HepG2 (cell line): ENCODE measurements around the gene SIVA1. TPM values are rescaled to one million over a fixed set of nuclear protein-coding genes. Genes with fewer than 3 reads are reported as not detected.

Experiments
- ATAC-seq: fragments of 200-7000 bp; cut with Tn5 transposase; 3 replicates; pipeline ENCODE4 v1.9.1; 2020; ENCODE audit warnings: mild to moderate bottlenecking, moderate library complexity
- BruUV-seq: library from RNA; stranded (reverse); fragments of 400-500 nt; replicated peaks from 2 replicates; lab custom pipeline; 2021; lab: Mats Ljungman, UMichigan
- CTCF ChIA-PET: fragments of 300-600 bp; formaldehyde crosslinking; extraction: SDS; loops from one replicate; lab custom pipeline; 2021; ENCODE audit warnings: low total read pairs, inconsistent platforms, low intra/inter-chr PET ratio; lab: Yijun Ruan, JAX
- POLR2A ChIA-PET: fragments of 350-600 bp; sonication (Branson Sonifier 250); formaldehyde crosslinking; loops from one replicate; lab custom pipeline; 2020; ENCODE audit warnings: antibody characterized with exemption, inconsistent platforms; lab: Yijun Ruan, JAX
- DNase-seq: peaks from one replicate; pipeline ENCODE4 v3.0.0-alpha.2; 2015; ENCODE audit warnings: low spot score
- FAIRE-seq: peaks from 3 replicates; lab custom pipeline; 2011; peaks lifted over from hg19 to GRCh38; lab: Jason Lieb, UNC
- H2AFZ ChIP-seq: one replicate; pipeline ENCODE4 v1.6.1; 2011; ENCODE audit warnings: low read length, inconsistent platforms
- H3K27ac ChIP-seq: fragments of 300-600 bp; 3 replicates; pipeline ENCODE4 v1.8.0; 2011; ENCODE audit warnings: mixed run types, mild to moderate bottlenecking, mixed read lengths, low read length, inconsistent platforms; ENCODE audit not compliant: insufficient read depth; ENCODE audit errors: extremely low read length
- H3K27me3 ChIP-seq, 2 experiments: fragments of 200-600 bp in 1 of 2; 2 replicates in 1 of 2; 3 replicates in 1 of 2; pipeline versions ENCODE4 v1.6.0 to v1.8.0; 2011; ENCODE audit warnings: low read length in 2 of 2, mild to moderate bottlenecking in 2 of 2, moderate library complexity in 2 of 2, inconsistent platforms in 1 of 2; ENCODE audit not compliant: insufficient read depth in 2 of 2, control insufficient read depth in 1 of 2
- H3K36me3 ChIP-seq, 2 experiments: fragments of 200-600 bp in 1 of 2; replicated peaks in 1 of 2; 2 replicates in 1 of 2; 3 replicates in 1 of 2; pipeline versions ENCODE4 v1.5.1 to v1.8.0; 2011; ENCODE audit warnings: low read length in 2 of 2, inconsistent platforms in 1 of 2; ENCODE audit not compliant: insufficient read depth in 2 of 2, control insufficient read depth in 1 of 2
- H3K4me1 ChIP-seq: 2 replicates; pipeline ENCODE4 v1.5.1; 2012; ENCODE audit warnings: low read length, inconsistent platforms; ENCODE audit not compliant: insufficient read depth
- H3K4me2 ChIP-seq: 2 replicates; pipeline ENCODE4 v1.6.0; 2011; ENCODE audit warnings: low read depth, low read length, inconsistent platforms
- H3K4me3 ChIP-seq, 3 experiments: fragments of 200-600 bp in 1 of 3; sonication (generic), shearing (Covaris generic) in 1 of 3; replicated peaks in 1 of 3; 2 replicates each; pipeline ENCODE4 v1.5.1; 2011 to 2016; ENCODE audit warnings: low read length in 3 of 3, inconsistent platforms in 2 of 3, low read depth in 2 of 3, mild to moderate bottlenecking in 2 of 3, control low read depth in 1 of 3, mixed read lengths in 1 of 3; ENCODE audit not compliant: insufficient read depth in 1 of 3
- H3K79me2 ChIP-seq: one replicate; pipeline ENCODE4 v1.6.1; 2011; ENCODE audit warnings: low read length, inconsistent platforms; ENCODE audit not compliant: insufficient read depth
- H3K9ac ChIP-seq: 2 replicates; pipeline ENCODE4 v1.6.0; 2011; ENCODE audit warnings: mild to moderate bottlenecking, low read depth, low read length, inconsistent platforms; ENCODE audit not compliant: insufficient read depth
- H3K9me3 ChIP-seq: 2 replicates; pipeline ENCODE4 v1.5.1; 2012; ENCODE audit warnings: mild to moderate bottlenecking, low read length
- H4K20me1 ChIP-seq: 2 replicates; pipeline ENCODE4 v1.6.0; 2011; ENCODE audit warnings: inconsistent platforms, mild to moderate bottlenecking, low read length, moderate library complexity; ENCODE audit not compliant: insufficient read depth
- AGO1 ChIP-seq: fragments of 200-400 bp; formaldehyde crosslinking; IDR thresholded peaks from 2 replicates; pipeline ENCODE4 v1.6.1; 2017; ENCODE audit warnings: mild to moderate bottlenecking, low read depth, low read length, moderate library complexity; ENCODE audit not compliant: poor library complexity, severe bottlenecking
- CHCHD3 ChIP-seq: sonication (generic); formaldehyde crosslinking; IDR thresholded peaks from 2 replicates; pipeline ENCODE4 v1.8.0; 2022; ENCODE audit warnings: mild to moderate bottlenecking, missing genetic modification reagents, moderate library complexity
- ETV6 ChIP-seq: sonication (generic); formaldehyde crosslinking; conservative IDR thresholded peaks from 2 replicates; pipeline ENCODE4 v1.4.0; 2020; ENCODE audit warnings: missing genetic modification reagents
- NFRKB ChIP-seq: fragments of 450-650 bp; IDR thresholded peaks from 2 replicates; pipeline ENCODE4 v1.6.1; 2017
- TOE1 ChIP-seq: sonication (generic); formaldehyde crosslinking; IDR thresholded peaks from 2 replicates; pipeline ENCODE4 v1.4.0; 2020; ENCODE audit warnings: mild to moderate bottlenecking, missing genetic modification reagents
- ZNF326 ChIP-seq: sonication (generic); formaldehyde crosslinking; IDR thresholded peaks from 2 replicates; pipeline ENCODE4 v1.4.0; 2020; ENCODE audit warnings: missing genetic modification reagents, borderline replicate concordance
- ZNF451 ChIP-seq: sonication (generic); formaldehyde crosslinking; IDR thresholded peaks from 2 replicates; pipeline ENCODE4 v1.5.0; 2020; ENCODE audit warnings: mild to moderate bottlenecking, missing genetic modification reagents
- ZSCAN20 ChIP-seq: sonication (generic); formaldehyde crosslinking; IDR thresholded peaks from 2 replicates; pipeline ENCODE4 v1.4.0; 2020; ENCODE audit warnings: missing genetic modification reagents, mild to moderate bottlenecking, borderline replicate concordance
- WGBS: methylation state at CpG from one replicate; pipeline ENCODE4 v1.1.6; 2017; ENCODE audit warnings: low lambda C conversion rate; 5-methylcytosine and 5-hydroxymethylcytosine counted together
- in situ Hi-C: cut with HindIII; loops from 2 replicates; pipeline ENCODE4 v1.10.0; 2017; ENCODE audit warnings: low pct_unique_long_range_greater_than_20kb; ENCODE audit not compliant: extremely low pct_ligation_motif_present
- intact Hi-C: fragments of 100-400 bp; cut with micrococcal nuclease; formaldehyde crosslinking; loops from one replicate; pipeline ENCODE4 v1.10.0; 2022; ENCODE audit not compliant: unreplicated experiment
- polyA plus RNA-seq, 8 experiments: library from polyadenylated mRNA; depleted of rRNA in 3 of 8; stranded (reverse) in 7 of 8; unstranded in 1 of 8; fragments of >200 nt; fragmentation: Illumina TruSeq in 4 of 8; extraction: Trizol in 4 of 8; gene quantifications; 2 replicates each; pipeline versions ENCODE4 v1.2.1 to v1.2.3, GENCODE V29; 2011 to 2016; ENCODE audit warnings: low read depth in 4 of 8, missing spikeins in 1 of 8, mixed read lengths in 1 of 8; ENCODE audit not compliant: insufficient read depth in 1 of 8
- total RNA-seq, 5 experiments: library from RNA; depleted of rRNA; stranded (reverse); fragments of >200 nt; fragmentation: Illumina TruSeq; extraction: Trizol; gene quantifications; 2 replicates each; pipeline ENCODE4 v1.2.3, GENCODE V29; 2016; ENCODE audit warnings: low read depth in 1 of 5
- TF ChIP-seq, protein P1 (sequence below): sonication (generic); formaldehyde crosslinking; IDR thresholded peaks from 2 replicates; pipeline ENCODE4 v1.5.1; 2020; ENCODE audit warnings: mild to moderate bottlenecking, missing genetic modification reagents, moderate library complexity
- TF ChIP-seq, protein P2 (sequence below): sonication (generic); formaldehyde crosslinking; IDR thresholded peaks from 2 replicates; pipeline ENCODE4 v1.8.0; 2023; ENCODE audit warnings: mild to moderate bottlenecking, missing genetic modification reagents
- TF ChIP-seq, protein P3 (sequence below): sonication (generic); formaldehyde crosslinking; IDR thresholded peaks from 2 replicates; pipeline ENCODE4 v1.8.0; 2022; ENCODE audit warnings: mild to moderate bottlenecking, missing genetic modification reagents, moderate library complexity
- TF ChIP-seq, protein P4 (sequence below): IDR thresholded peaks from 2 replicates; pipeline ENCODE4 v1.6.1; 2016
- TF ChIP-seq, protein P5 (sequence below): IDR thresholded peaks from 2 replicates; pipeline ENCODE4 v1.6.1; 2018; ENCODE audit warnings: missing genetic modification reagents, mild to moderate bottlenecking, missing compliant biosample characterization

SIVA1 gene
- total and polyA plus RNA-seq, 2 of the 13 experiments (the other 11 are each of a cell fraction or from before 2014, with no cell fraction given) = 123 to 186 TPM

DNA sequence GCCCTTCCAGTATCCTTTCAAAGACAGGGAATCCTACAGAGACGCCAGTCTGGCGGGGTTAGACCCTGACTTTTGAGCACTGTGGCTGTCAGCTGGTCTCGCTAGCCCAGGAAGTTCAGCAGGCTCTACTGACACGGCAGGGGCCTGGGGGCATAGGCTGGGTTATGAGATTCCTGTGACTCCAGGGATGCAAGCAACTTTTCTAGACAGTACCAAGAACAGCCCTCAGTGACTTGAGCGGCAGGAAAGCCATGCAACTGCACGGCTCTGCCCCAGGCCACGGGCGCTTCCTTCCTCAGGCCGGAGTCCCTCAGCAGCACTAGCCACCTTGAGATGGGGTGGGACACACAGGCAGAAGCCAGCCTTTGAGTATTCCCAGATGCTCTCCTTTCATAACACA lies 5.1 kb upstream of the SIVA1 start (continued):
- TF ChIP-seq, protein P1, sequence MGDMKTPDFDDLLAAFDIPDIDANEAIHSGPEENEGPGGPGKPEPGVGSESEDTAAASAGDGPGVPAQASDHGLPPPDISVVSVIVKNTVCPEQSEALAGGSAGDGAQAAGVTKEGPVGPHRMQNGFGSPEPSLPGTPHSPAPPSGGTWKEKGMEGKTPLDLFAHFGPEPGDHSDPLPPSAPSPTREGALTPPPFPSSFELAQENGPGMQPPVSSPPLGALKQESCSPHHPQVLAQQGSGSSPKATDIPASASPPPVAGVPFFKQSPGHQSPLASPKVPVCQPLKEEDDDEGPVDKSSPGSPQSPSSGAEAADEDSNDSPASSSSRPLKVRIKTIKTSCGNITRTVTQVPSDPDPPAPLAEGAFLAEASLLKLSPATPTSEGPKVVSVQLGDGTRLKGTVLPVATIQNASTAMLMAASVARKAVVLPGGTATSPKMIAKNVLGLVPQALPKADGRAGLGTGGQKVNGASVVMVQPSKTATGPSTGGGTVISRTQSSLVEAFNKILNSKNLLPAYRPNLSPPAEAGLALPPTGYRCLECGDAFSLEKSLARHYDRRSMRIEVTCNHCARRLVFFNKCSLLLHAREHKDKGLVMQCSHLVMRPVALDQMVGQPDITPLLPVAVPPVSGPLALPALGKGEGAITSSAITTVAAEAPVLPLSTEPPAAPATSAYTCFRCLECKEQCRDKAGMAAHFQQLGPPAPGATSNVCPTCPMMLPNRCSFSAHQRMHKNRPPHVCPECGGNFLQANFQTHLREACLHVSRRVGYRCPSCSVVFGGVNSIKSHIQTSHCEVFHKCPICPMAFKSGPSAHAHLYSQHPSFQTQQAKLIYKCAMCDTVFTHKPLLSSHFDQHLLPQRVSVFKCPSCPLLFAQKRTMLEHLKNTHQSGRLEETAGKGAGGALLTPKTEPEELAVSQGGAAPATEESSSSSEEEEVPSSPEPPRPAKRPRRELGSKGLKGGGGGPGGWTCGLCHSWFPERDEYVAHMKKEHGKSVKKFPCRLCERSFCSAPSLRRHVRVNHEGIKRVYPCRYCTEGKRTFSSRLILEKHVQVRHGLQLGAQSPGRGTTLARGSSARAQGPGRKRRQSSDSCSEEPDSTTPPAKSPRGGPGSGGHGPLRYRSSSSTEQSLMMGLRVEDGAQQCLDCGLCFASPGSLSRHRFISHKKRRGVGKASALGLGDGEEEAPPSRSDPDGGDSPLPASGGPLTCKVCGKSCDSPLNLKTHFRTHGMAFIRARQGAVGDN (CRISPR knock-in tag) = peak; percentile 57
- TF ChIP-seq, protein P2, sequence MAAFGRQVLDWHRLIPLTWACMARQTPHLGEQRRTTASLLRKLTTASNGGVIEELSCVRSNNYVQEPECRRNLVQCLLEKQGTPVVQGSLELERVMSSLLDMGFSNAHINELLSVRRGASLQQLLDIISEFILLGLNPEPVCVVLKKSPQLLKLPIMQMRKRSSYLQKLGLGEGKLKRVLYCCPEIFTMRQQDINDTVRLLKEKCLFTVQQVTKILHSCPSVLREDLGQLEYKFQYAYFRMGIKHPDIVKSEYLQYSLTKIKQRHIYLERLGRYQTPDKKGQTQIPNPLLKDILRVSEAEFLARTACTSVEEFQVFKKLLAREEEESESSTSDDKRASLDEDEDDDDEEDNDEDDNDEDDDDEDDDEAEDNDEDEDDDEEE (CRISPR knock-in tag) = no peak

DNA sequence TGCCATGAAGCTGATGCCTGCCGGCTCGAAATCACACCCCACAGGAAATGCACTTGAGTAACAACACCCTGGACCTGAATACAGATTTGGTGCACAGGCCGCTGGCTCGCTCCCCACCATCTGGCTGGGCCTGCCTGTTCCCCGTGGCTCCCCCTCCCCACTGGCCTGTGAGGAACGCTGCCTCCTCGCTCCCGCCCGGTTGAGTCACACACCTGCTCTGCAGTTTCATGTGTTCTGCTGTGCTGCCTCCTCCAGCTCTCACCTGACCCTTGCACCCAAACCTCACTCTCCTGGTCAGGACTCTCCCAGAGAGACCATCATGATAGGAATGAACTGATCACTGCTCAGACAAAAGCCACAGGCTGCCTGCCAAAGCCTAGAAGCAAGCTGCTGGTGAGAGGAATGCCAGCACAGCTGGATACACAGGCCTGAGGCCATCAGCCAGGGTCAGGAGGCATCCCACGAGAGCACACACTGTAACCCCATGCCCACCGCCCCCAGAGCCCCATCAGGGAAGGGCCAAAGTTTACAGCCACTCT lies 3.8 kb upstream of the SIVA1 start:
- 0% methylated on average over 6 of the region's 11 CpGs for WGBS
- peak overlapping the region; percentile 59 for H3K27ac ChIP-seq
- DNase-seq (peak; percentile 88), FAIRE-seq (peak; percentile 87), ATAC-seq (peak; percentile 60)
- no peaks in the 10 kb centered on the region for H3K36me3 ChIP-seq
- no peak overlapping the region for H2AFZ ChIP-seq
- intact Hi-C loops = loop anchor here (1.0 kb wide), 2 partner anchors 18 to 22 kb away; no protein-coding TSS in a partner anchor
- peaks cover 12% of the 10 kb centered on the region for H3K79me2 ChIP-seq
- BruUV-seq = no TSS peak
- H3K4me3 ChIP-seq = peak overlapping the region in 2 of 3 experiments; percentile 3 to 30; a peak in 2 of 6 replicates
- no peaks in the 10 kb centered on the region for H3K9me3 ChIP-seq
- H3K9ac ChIP-seq = peak overlapping the region; percentile 7; the same call in 1 of the 2 replicates
- ChIA-PET POLR2A (interaction anchor here (1.4 to 4.8 kb wide), 7 partner anchors 15 to 115 kb away, joined by 3 to 68 read pairs (median 6); no protein-coding TSS in a partner anchor), CTCF (no interaction called here)
- H3K27me3 ChIP-seq = no peaks in the 10 kb centered on the region
- peaks cover 4% of the 10 kb centered on the region; the same call in 1 of the 2 replicates for H4K20me1 ChIP-seq
- peak overlapping the region; percentile 56 for H3K4me2 ChIP-seq
- peaks cover 69% of the 10 kb centered on the region for H3K4me1 ChIP-seq
- in situ Hi-C loops = no loop called here
- TF ChIP-seq ZNF451 (CRISPR knock-in tag) = no peak
- TF ChIP-seq, protein P3, sequence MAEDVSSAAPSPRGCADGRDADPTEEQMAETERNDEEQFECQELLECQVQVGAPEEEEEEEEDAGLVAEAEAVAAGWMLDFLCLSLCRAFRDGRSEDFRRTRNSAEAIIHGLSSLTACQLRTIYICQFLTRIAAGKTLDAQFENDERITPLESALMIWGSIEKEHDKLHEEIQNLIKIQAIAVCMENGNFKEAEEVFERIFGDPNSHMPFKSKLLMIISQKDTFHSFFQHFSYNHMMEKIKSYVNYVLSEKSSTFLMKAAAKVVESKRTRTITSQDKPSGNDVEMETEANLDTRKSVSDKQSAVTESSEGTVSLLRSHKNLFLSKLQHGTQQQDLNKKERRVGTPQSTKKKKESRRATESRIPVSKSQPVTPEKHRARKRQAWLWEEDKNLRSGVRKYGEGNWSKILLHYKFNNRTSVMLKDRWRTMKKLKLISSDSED (CRISPR knock-in tag) = no peak
- TF ChIP-seq ETV6 (CRISPR knock-in tag) = no peak
- TF ChIP-seq ZSCAN20 (CRISPR knock-in tag) = no peak
- TF ChIP-seq AGO1 = peak; percentile 97
- TF ChIP-seq ZNF326 (CRISPR knock-in tag) = peak; percentile 80
- TF ChIP-seq, protein P4, sequence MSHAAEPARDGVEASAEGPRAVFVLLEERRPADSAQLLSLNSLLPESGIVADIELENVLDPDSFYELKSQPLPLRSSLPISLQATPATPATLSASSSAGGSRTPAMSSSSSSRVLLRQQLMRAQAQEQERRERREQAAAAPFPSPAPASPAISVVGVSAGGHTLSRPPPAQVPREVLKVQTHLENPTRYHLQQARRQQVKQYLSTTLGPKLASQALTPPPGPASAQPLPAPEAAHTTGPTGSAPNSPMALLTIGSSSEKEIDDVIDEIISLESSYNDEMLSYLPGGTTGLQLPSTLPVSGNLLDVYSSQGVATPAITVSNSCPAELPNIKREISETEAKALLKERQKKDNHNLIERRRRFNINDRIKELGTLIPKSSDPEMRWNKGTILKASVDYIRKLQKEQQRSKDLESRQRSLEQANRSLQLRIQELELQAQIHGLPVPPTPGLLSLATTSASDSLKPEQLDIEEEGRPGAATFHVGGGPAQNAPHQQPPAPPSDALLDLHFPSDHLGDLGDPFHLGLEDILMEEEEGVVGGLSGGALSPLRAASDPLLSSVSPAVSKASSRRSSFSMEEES (CRISPR knock-in tag) = no peak
- TF ChIP-seq, protein P5, sequence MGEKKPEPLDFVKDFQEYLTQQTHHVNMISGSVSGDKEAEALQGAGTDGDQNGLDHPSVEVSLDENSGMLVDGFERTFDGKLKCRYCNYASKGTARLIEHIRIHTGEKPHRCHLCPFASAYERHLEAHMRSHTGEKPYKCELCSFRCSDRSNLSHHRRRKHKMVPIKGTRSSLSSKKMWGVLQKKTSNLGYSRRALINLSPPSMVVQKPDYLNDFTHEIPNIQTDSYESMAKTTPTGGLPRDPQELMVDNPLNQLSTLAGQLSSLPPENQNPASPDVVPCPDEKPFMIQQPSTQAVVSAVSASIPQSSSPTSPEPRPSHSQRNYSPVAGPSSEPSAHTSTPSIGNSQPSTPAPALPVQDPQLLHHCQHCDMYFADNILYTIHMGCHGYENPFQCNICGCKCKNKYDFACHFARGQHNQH (CRISPR knock-in tag) = peak; percentile 81; the same call in 1 of the 2 replicates
- no peak for TF ChIP-seq TOE1 (CRISPR knock-in tag)
- TF ChIP-seq CHCHD3 (CRISPR knock-in tag) = no peak
- TF ChIP-seq NFRKB = no peak
